ENCODE data around the gene COMMD4.
"Not testable (repeated sequence)": the region's sequence is repeated elsewhere in the genome, so short reads cannot be mapped to it uniquely, and the experiment has no call there.

Gene COMMD4

GRCh38 chr15:75335705-75336355, at the start of gene COMMD4:
Gene COMMD4, plus strand, starts transcription at chr15:75336063. Its CDS starts 27 bp downstream, at chr15:75336090.
- DNase-seq (ENCODE audit: extremely low read depth, insufficient read length): peak; percentile 68
- peaks cover 12% of the 10 kb centered on the region for H3K36me3 ChIP-seq (ENCODE audit: control insufficient read depth, insufficient read depth, low read length)
- no peaks in the 10 kb centered on the region for H3K27me3 ChIP-seq (replicated peaks; ENCODE audit: control insufficient read depth, insufficient read depth, low read length)
- H3K4me3 ChIP-seq (replicated peaks; ENCODE audit: low read depth, low read length): peak within 1 kb of the TSS; percentile 89
- TF ChIP-seq CTCF (IDR thresholded peaks at IDR 0.05; ENCODE audit: insufficient read depth, low read length, poor library complexity, severe bottlenecking): no peak

- H3K27me3 ChIP-seq (replicated peaks; ENCODE audit: control insufficient read depth, insufficient read depth, low read length); DNase-seq (ENCODE audit: extremely low read depth, insufficient read length); H3K4me3 ChIP-seq (replicated peaks; ENCODE audit: low read depth, low read length); H3K36me3 ChIP-seq (ENCODE audit: control insufficient read depth, insufficient read depth, low read length): not testable (repeated sequence)
Observed at GRCh38 chr15:75293660-75294059, 42.2 kb upstream of the COMMD4 start.

GRCh38 chr15:75298541-75299310, 37.1 kb upstream of the COMMD4 start:
- H3K27me3 ChIP-seq (replicated peaks; ENCODE audit: control insufficient read depth, insufficient read depth, low read length); H3K4me3 ChIP-seq (replicated peaks; ENCODE audit: low read depth, low read length); DNase-seq (ENCODE audit: extremely low read depth, insufficient read length); H3K36me3 ChIP-seq (ENCODE audit: control insufficient read depth, insufficient read depth, low read length): not testable (repeated sequence)

GRCh38 chr15:75299311-75299688, 36.6 kb upstream of the COMMD4 start:
- H3K36me3 ChIP-seq (ENCODE audit: control insufficient read depth, insufficient read depth, low read length); H3K27me3 ChIP-seq (replicated peaks; ENCODE audit: control insufficient read depth, insufficient read depth, low read length); H3K4me3 ChIP-seq (replicated peaks; ENCODE audit: low read depth, low read length); DNase-seq (ENCODE audit: extremely low read depth, insufficient read length): not testable (repeated sequence)
- TF ChIP-seq CTCF (IDR thresholded peaks at IDR 0.05; ENCODE audit: insufficient read depth, low read length, poor library complexity, severe bottlenecking): peak; percentile 39

- not testable (repeated sequence) for DNase-seq (ENCODE audit: extremely low read depth, insufficient read length); H3K27me3 ChIP-seq (replicated peaks; ENCODE audit: control insufficient read depth, insufficient read depth, low read length); H3K36me3 ChIP-seq (ENCODE audit: control insufficient read depth, insufficient read depth, low read length); H3K4me3 ChIP-seq (replicated peaks; ENCODE audit: low read depth, low read length)
Observed at GRCh38 chr15:75300026-75300425, 35.8 kb upstream of the COMMD4 start.

GRCh38 chr15:75302318-75302717, 33.5 kb upstream of the COMMD4 start:
- no peak overlapping the region for H3K4me3 ChIP-seq (replicated peaks; ENCODE audit: low read depth, low read length)
- H3K27me3 ChIP-seq (replicated peaks; ENCODE audit: control insufficient read depth, insufficient read depth, low read length): no peaks in the 10 kb centered on the region
- TF ChIP-seq CTCF (IDR thresholded peaks at IDR 0.05; ENCODE audit: insufficient read depth, low read length, poor library complexity, severe bottlenecking): no peak
- H3K36me3 ChIP-seq (ENCODE audit: control insufficient read depth, insufficient read depth, low read length): no peaks in the 10 kb centered on the region
- DNase-seq (ENCODE audit: extremely low read depth, insufficient read length): no peak

GRCh38 chr15:75302753-75303152, 33.1 kb upstream of the COMMD4 start:
- not testable (repeated sequence) for H3K4me3 ChIP-seq (replicated peaks; ENCODE audit: low read depth, low read length); DNase-seq (ENCODE audit: extremely low read depth, insufficient read length); H3K36me3 ChIP-seq (ENCODE audit: control insufficient read depth, insufficient read depth, low read length)

More at GRCh38 chr15:75302753-75303152, 33.1 kb upstream of the COMMD4 start:
- not testable (repeated sequence) for H3K27me3 ChIP-seq (replicated peaks; ENCODE audit: control insufficient read depth, insufficient read depth, low read length)

Measured in GM06990 (cell line).